Uterus (tissue), 4 donors: Measurements from ENCODE around the gene ADAMTS12. TPM values are rescaled to one million over a fixed set of nuclear protein-coding genes. Genes with fewer than 3 reads are reported as not detected.

Experiments
- DNase-seq, 2 donors: peaks; one replicate each; pipeline ENCODE4 v3.0.0-alpha.2; 2019 to 2020
- H3K27ac ChIP-seq, 2 donors: fragments of 200-600 bp; sonication (generic); 1 replicate in 1 of 2; 2 replicates in 1 of 2; pipeline ENCODE4 v1.5.1; 2016 to 2018
- H3K27me3 ChIP-seq, 2 donors: fragments of 200-600 bp; sonication (generic); one replicate each; pipeline ENCODE4 v1.5.1; 2018 to 2019; ENCODE audit warnings: control low read depth in 1 of 2
- H3K36me3 ChIP-seq, 2 donors: fragments of 200-600 bp; sonication (generic); one replicate each; pipeline ENCODE4 v1.5.1; 2019; ENCODE audit warnings: control low read depth in 1 of 2
- H3K4me1 ChIP-seq, 2 donors: fragments of 200-600 bp; sonication (generic); one replicate each; pipeline ENCODE4 v1.5.1; 2018 to 2019; ENCODE audit warnings: control low read depth in 1 of 2
- H3K4me3 ChIP-seq, 2 donors: fragments of 200-600 bp; sonication (generic); 1 replicate in 1 of 2; 2 replicates in 1 of 2; pipeline ENCODE4 v1.5.1; 2018 to 2019; ENCODE audit warnings: mild to moderate bottlenecking in 1 of 2
- H3K9me3 ChIP-seq, 2 donors: fragments of 200-600 bp; sonication (generic); one replicate each; pipeline ENCODE4 v1.5.1; 2019; ENCODE audit warnings: control low read depth in 1 of 2
- CTCF ChIP-seq, 4 experiments: fragments of 200-600 bp in 2 of 4; fragments of 450-650 bp in 2 of 4; sonication (generic) in 2 of 4; IDR thresholded peaks; one replicate each; pipeline ENCODE4 v1.5.1; 2016 to 2019; ENCODE audit warnings: antibody characterized with exemption in 4 of 4, mild to moderate bottlenecking in 2 of 4, moderate library complexity in 1 of 4
- POLR2A ChIP-seq, 2 donors: fragments of 450-650 bp; IDR thresholded peaks; one replicate each; pipeline ENCODE4 v1.6.1; 2016; ENCODE audit warnings: antibody characterized with exemption in 2 of 2, mild to moderate bottlenecking in 1 of 2, moderate library complexity in 1 of 2
- intact Hi-C: fragments of 100-400 bp; cut with DNase I; formaldehyde crosslinking; loops from one replicate; pipeline ENCODE4 v1.15.1; 2023; ENCODE audit warnings: low total_unique reads
- total RNA-seq, 4 donors: library from RNA; depleted of rRNA in 3 of 4; stranded (reverse); fragments of >200 nt in 3 of 4; gene quantifications; one replicate each; pipeline versions ENCODE4 v1.1.0 to v1.2.4, GENCODE V29; 2014 to 2023
- donor health status: DM: yes; HTN: yes; CAD: no.

ADAMTS12 gene
- total RNA-seq, 4 donors from 2014 or later = 0.51 to 37.5 (median 15.6) TPM

- H3K27me3 ChIP-seq = no peaks in the 10 kb centered on the region
- H3K36me3 ChIP-seq = no peaks in the 10 kb centered on the region
- H3K4me3 ChIP-seq = no peak overlapping the region
- no peak for TF ChIP-seq POLR2A (IDR thresholded peaks at IDR 0.05)
- no peak for TF ChIP-seq CTCF (IDR thresholded peaks at IDR 0.05)
- H3K9me3 ChIP-seq = no peaks in the 10 kb centered on the region
- no peak for DNase-seq
- H3K27ac ChIP-seq = no peak overlapping the region
- no peaks in the 10 kb centered on the region for H3K4me1 ChIP-seq
- intact Hi-C loops = no loop called here
These were observed 402.2 kb downstream of the ADAMTS12 start for GRCh38 chr5:33489481-33490067.

- Histone ChIP-seq H3K36me3 (no peaks in the 10 kb centered on the region), H3K4me1 (no peaks in the 10 kb centered on the region), H3K27ac (no peak overlapping the region), H3K9me3 (no peaks in the 10 kb centered on the region), H3K27me3 (no peaks in the 10 kb centered on the region), H3K4me3 (no peak overlapping the region)
- DNase-seq = no peak
- TF ChIP-seq POLR2A (IDR thresholded peaks at IDR 0.05) (no peak), CTCF (IDR thresholded peaks at IDR 0.05) (no peak)
- intact Hi-C loops = no loop called here
These were observed 403.0 kb downstream of the ADAMTS12 start for GRCh38 chr5:33488558-33489355.

GRCh38 chr5:33487236-33487635, 404.6 kb downstream of the ADAMTS12 start:
- DNase-seq = no peak
- Histone ChIP-seq H3K4me1 (no peaks in the 10 kb centered on the region), H3K27ac (no peak overlapping the region), H3K9me3 (no peaks in the 10 kb centered on the region), H3K27me3 (no peaks in the 10 kb centered on the region), H3K36me3 (no peaks in the 10 kb centered on the region), H3K4me3 (no peak overlapping the region)
- intact Hi-C loops = no loop called here
- TF ChIP-seq POLR2A (IDR thresholded peaks at IDR 0.05) (no peak), CTCF (IDR thresholded peaks at IDR 0.05) (no peak)

GRCh38 chr5:33482335-33482734, 409.5 kb downstream of the ADAMTS12 start:
- Histone ChIP-seq H3K9me3 (no peaks in the 10 kb centered on the region), H3K4me3 (no peak overlapping the region), H3K36me3 (no peaks in the 10 kb centered on the region), H3K27ac (no peak overlapping the region), H3K4me1 (no peaks in the 10 kb centered on the region), H3K27me3 (no peaks in the 10 kb centered on the region)
- intact Hi-C loops = no loop called here
- TF ChIP-seq POLR2A (IDR thresholded peaks at IDR 0.05) = no peak
- TF ChIP-seq CTCF (IDR thresholded peaks at IDR 0.05) = no peak
- no peak for DNase-seq

GRCh38 chr5:33480876-33481275, 410.9 kb downstream of the ADAMTS12 start:
- H3K27ac ChIP-seq = no peak overlapping the region
- intact Hi-C loops = no loop called here
- no peaks in the 10 kb centered on the region for H3K36me3 ChIP-seq
- H3K27me3 ChIP-seq = no peaks in the 10 kb centered on the region
- TF ChIP-seq POLR2A (IDR thresholded peaks at IDR 0.05) = no peak
- no peak for TF ChIP-seq CTCF (IDR thresholded peaks at IDR 0.05)
- no peaks in the 10 kb centered on the region for H3K4me1 ChIP-seq
- no peak for DNase-seq
- no peaks in the 10 kb centered on the region for H3K9me3 ChIP-seq
- no peak overlapping the region for H3K4me3 ChIP-seq
